Measurements from ENCODE around the gene LBX2.

The LBX2 gene

DNA sequence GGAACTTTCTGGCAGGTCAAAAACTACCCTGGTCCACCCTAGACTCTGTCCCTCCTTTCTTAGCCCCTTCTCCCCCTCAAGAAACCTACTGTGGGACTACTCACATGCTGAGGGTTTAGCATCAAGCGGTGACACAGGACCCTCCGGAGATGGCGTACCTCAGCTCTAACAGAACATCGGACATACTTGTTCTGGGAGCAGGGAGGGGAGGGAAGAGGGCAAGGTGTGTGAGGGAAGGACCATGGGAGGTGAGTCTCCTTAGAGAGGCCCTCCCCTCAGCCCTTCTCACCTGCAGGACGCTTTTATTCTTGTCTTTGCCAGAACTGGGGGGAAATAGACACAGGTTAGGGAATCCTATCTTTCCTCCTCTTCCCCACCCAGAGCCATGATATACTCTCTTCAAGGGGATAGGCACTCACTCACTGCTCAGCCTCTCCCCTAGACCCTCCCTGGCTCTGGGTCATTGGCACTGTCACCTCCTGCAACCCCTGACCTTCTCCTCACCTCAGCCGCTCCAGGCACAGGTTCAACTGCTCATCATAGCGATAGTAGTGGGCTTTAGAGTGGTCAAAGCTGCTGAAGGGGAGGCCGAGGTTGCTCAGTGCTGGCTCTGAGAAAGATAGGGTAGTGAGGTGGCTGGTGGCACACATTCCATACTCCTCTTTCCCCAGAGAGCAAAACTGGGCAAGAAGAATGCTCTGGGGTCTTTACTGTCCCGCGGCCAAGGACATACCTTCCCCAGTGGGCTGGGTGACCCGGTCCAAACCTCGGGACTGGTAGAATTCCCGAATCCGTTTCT, 6.2 kb upstream of the LBX2 start:
- no peak for DNase-seq (ENCODE audit: low read depth in 2 of 3, low spot score in 1 of 3)

DNA sequence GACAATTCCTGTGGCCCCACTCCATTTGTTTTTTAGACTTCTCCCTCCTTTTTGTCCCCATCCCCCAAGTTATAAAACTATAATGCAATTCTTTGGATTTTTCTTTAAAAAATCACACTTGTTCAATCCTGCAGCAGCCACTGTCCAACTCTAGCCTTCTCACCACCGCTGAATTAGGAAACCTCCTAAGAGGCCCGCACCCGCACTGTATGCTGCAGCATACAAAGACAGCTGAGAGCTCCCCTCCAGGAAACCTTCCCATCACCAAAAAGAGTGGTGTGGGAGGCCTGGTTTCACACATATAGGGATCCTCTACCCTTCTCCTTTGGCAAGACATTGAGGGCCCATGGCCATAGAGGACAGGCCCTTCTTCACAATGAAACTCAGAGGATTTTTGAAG, 5.2 kb upstream of the LBX2 start:
- no peak for DNase-seq (ENCODE audit: low read depth in 2 of 3, low spot score in 1 of 3)

DNA sequence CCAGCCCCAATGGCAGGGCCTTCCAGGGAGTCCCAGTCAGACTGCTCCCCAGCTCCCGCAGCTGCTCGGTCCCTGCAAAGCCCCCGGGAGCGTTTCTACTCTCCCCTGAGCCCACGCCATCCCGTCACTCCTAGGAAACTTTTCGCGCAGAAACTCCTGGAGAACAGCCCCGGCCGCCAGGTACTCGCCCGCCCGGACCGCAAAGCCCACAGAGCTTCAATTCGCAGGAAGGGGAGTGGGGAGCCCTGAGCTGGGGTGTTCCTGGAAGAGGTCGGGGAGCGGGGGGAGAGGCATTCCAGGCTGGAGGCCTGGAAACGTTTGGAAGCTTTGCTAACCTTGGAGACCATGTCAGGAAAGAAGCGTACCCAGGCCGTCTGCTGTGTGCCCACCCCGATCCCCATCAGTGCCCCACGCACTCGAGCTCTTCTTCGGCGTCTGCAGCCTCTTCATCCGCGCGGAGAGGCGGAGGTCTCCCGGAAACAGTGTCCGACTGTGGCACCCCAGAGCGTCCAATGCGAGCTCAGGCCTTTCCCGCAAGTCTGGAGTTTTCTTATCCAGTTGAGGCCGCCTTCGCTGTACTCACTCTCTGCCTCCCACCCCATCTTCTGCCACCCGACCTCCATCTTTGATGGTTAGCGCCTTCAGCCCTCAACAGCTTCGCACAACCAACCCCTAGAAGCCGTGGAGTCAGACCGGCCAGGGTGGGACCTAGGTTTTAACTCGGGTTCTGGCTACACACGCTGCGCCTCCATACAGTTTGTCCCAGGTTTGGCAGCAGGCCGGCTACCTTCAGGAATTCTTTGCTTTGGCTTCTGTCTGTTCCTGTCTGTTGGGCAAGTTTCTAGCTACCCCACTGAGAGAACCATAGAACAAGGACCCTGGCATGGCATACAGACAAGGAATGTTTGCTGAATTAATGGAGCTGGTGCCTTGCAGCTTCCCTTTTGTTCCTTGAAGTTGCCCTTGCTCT, 4.4 kb upstream of the LBX2 start:
- DNase-seq (ENCODE audit: low read depth in 2 of 3, low spot score in 1 of 3): no peak

DNA sequence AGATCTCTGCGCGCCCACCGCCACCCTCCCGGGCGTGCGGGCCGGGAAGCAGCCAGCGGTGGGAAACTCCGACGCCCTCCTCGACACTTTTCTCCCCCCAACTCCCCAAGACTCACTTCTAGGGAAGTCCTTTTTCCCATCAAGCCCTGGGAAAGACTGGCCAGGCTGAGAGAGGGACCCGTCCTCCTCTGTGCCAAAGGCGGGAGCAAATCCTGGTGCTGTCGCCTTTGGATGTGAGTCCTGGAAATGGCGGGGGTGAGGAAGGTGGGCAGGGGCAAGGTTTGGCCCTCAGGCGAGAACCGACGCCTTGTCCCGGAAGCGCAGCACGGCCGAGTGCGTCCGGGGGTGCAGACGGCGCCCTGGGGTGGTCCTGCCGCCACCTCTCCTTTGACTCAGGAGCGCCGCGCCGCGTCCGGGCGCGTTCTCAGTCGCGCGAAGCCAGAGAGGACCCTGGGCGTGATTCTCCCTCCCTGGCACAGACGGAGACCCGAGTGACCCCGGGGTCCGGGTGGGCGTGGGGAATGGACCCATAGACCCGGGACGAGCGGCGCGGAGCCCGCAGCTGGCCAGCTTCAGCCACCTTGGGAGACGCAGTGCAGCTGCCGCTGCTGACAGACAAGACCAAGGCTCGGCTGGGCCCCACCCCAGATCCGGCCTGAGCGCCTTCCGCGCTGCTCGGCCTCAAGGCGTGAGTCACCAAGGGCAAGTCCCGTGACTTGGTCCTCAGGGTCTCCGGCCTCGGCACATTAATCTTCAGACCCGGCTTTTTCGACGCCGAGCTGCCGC, 3.5 kb upstream of the LBX2 start:
- DNase-seq (ENCODE audit: low read depth in 2 of 3, low spot score in 1 of 3): no peak

DNA sequence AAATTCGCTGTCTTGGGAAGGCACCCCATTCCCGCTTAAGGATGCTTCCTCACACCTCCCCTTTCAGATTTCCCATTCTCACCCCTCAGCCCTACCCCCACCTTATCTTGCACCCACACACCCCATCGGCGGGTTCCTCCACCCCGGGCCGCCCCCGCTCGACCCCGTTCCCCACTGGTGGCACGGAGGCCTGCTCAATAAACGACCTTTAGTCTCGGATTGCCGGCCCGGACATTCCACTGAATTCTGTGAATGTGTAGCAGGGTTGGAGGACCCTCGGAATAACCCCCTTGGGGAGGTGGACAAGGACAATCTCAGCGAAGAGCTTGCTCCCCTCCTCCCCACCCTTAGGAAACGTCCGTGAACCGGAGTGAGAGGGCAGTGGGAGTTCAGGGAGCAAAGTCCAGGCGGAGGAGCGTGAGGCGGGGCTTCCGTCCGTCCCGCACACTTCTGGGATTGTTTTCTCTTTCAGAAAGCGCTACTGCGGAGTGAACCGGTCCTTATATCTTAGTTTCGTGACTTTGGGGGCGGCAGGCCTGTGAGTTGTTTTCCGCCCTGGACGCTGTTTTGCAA, 2.8 kb upstream of the LBX2 start:
- no peak for DNase-seq (ENCODE audit: low read depth in 2 of 3, low spot score in 1 of 3)

DNA sequence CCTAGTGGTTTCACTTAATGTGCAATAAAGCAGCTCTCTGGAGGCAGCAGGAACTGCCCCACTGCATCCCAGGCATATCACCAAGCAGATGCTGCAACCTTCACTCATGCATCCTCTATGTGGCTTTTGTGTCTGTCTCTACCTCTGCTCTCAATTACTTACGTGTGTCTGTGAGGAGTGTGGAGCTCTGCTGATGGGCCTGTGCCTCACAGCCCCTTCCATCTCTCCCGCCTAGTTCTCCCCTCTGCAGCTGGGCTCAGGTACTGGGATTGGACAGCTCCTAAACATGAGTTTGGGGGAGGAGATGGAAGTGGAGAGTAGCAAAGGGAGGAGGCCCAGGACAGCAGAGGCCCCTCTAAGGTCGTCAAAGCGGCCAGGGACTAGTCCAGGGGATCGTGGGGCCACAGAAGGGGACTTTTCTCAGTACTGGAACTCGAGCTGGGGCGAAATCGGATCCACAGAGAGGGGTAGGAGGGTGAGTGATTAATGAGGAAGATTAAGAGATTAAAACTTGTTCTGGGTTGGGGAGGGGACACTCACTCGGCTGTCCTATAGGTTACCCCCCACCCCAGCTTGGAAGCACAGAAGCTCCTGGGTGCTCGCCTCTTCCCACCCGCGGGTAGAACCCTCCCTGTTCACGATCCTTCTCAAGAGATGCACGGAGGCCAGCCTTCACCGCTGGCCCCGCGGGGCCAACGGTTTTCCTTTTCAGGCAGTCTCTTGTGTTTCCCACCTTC, 2.1 kb upstream of the LBX2 start:
- no peak for DNase-seq (ENCODE audit: low read depth in 2 of 3, low spot score in 1 of 3)

DNA sequence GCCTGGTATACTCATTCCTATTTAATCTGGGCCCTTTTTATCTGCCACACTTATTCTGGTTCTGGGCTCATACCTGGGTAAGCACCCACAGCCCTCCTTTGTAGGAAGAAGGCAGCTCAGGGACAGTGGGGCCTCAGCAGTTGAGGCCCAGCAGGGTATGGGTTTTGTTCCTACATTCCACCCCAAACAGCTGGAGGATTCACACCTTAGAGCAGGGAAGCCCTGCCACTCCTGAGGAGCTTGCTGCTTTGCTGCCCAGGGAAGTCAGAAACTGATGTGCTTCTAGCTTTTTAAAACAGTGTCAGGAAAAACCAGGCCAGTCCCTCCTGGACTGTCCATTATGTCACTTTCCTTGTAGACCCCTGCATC, 1.2 kb upstream of the LBX2 start:
- DNase-seq (ENCODE audit: low read depth in 2 of 3, low spot score in 1 of 3): no peak

DNA sequence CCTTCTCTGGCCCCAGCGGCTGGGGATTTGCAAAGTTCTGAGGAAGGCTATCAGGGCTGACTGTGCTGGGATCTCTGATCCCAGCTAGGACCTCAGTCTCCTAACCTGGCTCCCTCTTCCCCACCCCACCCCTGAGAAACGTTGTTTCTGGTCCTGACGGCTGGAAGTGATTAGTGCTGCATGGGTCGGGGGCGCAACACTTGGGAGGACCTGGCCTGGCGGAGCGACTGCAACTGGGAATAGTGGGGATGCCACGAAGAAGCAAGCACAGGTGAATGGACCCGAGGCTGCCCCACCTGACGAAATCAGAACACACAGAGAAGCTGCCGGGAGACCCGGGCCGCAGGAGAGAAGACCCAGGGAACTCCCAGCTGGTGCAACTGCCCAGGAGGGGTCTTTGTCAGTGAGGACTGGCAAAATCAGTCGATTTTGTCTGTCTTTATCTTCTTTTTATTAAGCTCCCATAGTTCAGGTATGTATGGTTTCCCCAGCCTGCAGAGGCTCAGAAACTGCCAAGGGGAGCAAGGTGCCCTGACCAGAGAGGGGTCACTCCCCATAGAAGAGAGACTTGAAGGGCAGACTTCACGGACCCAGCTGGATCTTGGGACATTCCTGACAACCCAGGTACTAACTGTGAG, 656 bp upstream of the LBX2 start:
- DNase-seq (ENCODE audit: low read depth in 2 of 3, low spot score in 1 of 3): no peak

DNA sequence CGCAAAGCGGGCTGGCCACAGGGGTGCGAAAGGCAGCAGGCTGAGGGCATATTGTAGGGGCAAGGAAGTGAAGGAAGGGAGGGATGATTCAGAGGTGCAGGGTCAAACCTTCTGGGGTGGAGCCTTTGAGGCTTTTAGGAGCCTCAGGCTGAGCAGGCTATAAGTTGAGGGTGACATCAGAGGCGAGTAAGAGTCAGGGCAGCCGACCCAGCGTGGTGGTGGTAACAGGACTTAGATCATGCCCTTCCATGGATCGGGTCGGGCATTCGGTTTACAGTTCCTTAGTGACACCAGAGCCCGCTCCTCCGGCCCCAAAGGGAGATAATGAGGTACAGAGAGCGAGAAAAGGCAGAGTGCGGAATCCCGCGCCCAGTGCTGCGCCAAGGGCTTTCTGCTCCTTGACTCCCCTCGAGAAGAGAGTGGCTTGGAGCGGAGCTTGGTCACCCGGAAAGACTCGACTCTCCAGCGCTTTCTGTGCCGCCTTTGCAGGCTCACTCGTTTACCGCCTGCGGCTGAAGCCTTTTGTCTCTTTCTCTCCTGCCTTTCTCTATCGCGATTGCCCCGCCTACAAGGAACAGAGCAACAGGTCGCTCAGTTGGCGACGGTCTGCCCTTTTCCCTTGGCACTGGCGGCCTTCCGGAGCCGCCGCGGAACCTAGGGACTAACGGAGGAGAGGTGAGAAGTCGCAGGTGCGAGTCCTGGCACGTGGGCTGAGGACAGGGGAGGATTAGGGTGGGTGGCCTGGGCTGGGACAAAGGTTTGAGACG, 720 bp downstream of the LBX2 start:
- no peak for DNase-seq (ENCODE audit: low read depth in 2 of 3, low spot score in 1 of 3)

DNA sequence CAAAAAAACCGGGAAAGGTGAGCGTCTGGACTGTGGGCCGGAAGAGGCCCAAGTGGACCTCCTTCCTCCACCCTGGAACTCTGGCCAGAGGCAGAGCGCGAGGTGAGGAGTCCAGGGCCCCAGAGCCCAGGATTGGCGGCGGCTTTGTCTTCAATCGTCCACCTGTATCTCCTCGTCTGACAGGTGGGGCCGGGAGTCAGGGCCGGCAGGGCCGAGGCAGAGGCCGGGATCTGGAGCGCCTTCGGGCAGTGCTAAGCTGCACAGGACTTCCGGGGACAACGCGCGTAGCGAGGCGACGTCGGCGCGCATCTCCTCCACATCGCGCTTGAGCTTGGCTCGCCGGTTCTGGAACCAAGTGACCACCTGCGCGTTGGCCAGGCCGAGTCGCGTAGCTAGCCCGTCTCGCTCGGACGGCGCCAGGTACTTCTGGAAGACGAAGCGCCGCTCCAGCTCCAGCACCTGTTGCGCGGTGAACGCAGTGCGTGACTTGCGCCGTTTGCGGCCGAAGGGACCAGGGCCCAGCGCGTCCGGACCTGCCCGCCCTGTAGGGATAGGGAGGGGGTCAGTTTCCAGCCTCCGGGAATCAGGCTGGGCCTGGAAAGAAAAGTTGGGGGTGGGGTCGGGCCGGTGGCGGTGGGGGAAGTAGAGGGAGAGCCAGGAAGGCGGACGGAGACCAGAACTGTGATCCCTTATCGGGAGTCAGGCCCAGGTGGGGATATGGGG, 1.5 kb downstream of the LBX2 start:
- DNase-seq (ENCODE audit: low read depth in 2 of 3, low spot score in 1 of 3): no peak

DNA sequence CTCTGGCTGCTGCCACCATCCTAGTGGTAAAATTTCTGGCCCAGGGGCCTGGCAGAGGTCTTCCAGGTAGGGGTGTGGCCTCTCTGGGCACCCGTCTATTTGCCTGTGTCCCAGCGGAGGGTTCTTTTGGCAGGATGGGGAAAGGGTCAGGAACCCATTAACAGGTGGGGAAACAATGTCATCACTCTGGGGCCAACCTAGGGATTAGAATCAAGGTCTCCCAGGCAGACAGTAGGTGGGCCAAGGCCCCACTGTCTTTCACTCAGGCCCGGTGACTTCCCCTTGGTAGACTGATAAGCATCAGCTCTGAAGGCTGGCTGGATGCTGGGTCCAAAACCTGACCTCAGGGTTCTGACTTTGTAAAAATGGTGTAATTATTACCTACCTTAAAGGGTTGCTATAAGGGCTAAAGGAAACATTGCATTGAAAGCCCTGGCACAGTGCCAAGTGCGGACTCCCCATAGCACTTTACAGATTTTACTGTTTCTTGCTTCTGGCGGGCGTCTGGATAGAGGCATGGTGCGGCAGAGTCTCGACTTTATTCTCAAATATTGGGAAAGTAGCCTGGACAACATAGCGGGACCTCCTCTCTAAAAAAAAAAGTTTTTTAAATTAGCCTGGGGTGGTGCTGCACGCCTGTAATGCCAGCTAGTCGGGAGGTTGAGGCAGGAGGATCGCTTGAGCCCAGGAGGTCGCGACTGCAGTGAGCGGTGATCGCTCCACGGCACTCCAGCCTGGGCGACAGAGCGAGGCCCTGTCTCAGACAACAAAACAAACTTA, 2.2 kb downstream of the LBX2 start:
- DNase-seq (ENCODE audit: low read depth in 2 of 3, low spot score in 1 of 3): no peak

DNA sequence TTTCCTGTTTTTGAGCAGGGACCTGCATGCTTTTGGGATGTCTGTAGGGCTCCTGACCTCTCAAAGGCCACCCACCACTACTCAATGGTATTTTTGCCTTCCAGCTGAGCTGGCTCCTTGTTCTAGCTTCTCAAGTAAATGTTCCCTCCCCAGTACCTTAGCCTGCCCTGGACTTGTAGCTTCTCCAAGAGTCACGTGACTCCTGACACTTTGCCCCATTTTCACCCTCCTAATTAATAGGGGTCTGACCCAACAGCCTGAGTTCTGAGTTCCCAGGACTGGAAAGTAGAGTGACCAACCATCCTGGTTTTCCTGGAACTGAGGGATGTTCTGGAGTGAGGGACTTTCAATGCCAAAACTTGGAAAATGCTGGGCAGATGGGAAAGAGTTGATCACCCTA, 4.0 kb downstream of the LBX2 start:
- no peak for DNase-seq (ENCODE audit: low read depth in 2 of 3, low spot score in 1 of 3)

DNA sequence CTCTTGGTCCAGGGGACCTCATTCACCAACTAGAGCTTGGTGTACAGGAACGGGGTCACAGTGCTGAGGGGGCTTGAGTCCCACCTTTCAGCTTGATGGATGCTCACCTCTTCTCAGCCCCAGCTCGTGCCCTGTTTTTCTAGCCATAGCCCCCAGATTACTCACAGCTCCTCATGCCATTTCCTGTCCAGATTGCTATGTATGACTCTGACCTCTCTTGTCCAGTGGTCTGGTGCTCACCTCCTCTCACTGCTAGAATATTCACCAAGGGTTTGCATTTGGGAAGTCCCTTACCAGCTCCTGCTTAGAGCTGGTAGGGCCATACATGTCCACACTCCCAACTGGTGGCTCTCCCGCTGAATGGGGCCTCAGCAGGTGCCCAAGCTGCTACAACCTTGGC, 5.9 kb downstream of the LBX2 start:
- DNase-seq (ENCODE audit: low read depth in 2 of 3, low spot score in 1 of 3): no peak

DNA sequence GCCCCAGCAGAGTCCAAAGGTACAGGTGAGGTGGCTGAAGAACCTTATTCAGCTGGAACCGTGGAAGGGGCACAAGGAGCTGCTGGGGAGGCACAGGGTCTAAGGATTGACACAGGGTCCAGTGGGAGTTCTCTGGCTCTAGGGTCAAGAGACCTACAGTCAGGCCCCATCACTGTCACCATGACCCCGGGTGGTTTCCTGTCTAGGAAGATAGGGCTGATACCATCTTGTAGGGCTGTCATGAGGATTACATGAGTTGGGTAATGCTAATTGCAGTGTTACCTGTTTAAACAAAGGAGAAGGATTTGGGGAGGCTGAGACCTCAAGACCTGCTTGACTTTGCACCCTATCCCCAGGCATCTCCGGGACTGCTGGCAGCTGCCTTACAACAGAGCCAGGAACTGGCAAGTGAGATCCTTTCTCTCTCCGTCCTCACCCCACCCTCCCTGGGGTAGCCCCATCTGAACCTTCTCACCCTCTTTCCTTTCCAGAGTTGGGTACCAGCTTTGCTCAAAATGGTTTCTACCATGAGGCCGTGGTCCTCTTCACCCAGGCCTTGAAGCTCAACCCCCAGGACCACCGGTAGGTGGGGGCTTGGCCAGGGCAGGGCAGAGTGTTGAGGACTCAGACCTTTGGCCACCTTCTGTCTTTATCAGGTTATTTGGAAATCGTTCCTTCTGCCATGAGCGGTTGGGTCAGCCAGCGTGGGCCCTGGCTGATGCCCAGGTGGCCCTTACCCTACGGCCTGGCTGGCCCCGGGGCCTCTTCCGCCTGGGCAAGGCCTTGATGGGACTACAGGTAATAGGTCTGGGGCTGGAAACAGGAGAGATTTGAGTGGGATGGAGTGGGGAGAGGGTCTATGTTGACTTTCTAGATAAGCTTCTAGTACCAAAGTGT, 7.5 kb downstream of the LBX2 start:
- DNase-seq (ENCODE audit: low read depth in 2 of 3, low spot score in 1 of 3): no peak

DNA sequence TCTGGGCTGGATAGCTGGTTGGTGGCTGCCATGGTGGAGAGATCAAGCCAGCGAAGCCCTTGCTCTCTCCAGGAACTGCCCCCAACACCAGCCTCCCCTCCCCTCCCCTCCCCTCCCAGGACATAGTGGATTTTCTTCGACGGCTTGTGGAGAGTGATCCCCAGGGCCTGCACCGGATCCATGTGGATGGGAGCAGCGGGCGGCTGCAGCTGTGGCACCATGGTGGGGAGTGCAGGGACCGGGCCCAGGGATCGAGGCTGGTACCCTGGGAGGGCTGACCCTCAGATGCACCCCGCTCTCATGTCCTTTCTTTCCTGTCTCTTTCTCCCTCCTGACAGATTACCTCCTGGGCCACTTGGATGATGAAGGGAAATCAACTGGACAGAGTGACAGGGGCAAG, 9.5 kb downstream of the LBX2 start:
- DNase-seq (ENCODE audit: low read depth in 2 of 3, low spot score in 1 of 3): no peak

DNA sequence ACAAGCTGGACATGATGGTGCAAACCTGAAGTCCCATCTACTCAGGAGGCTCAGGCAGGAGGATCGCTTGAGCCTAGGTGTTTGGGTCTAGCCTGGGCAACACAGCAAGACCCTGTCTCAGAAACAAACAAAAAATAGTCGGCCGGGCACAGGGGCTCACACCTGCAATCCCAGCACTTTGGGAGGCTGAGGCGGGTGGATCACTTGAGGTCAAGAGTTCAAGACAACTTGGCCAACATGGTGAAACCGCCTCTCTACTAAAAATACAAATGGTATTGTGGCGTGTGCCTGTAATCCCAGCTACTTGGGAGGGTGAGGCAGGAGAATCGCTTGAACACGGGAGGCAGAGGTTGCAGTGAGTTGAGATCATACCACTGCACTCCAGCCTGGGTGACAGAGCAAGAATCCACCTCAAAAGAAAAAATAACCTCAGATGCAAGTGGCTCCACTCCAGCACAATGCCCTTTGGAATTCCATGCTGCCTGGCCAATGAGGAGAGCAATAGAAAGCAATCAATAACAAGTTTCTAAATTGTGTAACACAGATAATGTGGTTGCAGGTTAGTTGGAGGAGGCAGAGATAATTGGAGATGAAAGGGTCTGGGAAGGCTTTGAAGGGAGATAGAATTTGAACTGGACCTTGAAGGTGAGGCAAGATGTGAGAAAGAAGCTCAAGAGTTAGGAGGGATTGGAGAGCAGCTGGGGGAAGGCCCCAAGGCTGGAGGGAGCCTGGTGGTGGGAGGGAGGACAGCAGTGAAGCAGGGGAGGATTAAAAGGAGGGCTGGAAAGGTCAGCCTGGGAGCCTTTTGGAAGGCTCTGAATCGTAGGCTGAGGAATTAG, 10.5 kb downstream of the LBX2 start:
- no peak for DNase-seq (ENCODE audit: low read depth in 2 of 3, low spot score in 1 of 3)
